MM.1S (cell line): Measurements from ENCODE around the gene PLCH1.

Experiments
- DNase-seq: peaks from one replicate; pipeline ENCODE4 v3.0.0-alpha.2; 2015
- H2AFZ ChIP-seq: fragments of 300-600 bp; sonication (generic); 2 replicates; pipeline ENCODE4 v1.6.0; 2016; ENCODE audit warnings: antibody characterized with exemption, low read length
- H3F3A ChIP-seq: fragments of 300-600 bp; sonication (generic); 2 replicates; pipeline ENCODE4 v1.6.1; 2016; ENCODE audit warnings: mild to moderate bottlenecking, antibody characterized with exemption, low read length, moderate library complexity, mixed read lengths; ENCODE audit not compliant: insufficient read depth
- H3K27ac ChIP-seq: fragments of 300-600 bp; sonication (generic); 2 replicates; pipeline ENCODE4 v1.5.1; 2016; ENCODE audit warnings: mild to moderate bottlenecking, low read length
- H3K27me3 ChIP-seq: fragments of 300-600 bp; sonication (generic); replicated peaks from 2 replicates; pipeline ENCODE4 v1.6.0; 2016; ENCODE audit warnings: low read length; ENCODE audit not compliant: insufficient read depth
- H3K36me3 ChIP-seq: fragments of 300-600 bp; sonication (generic); replicated peaks from 2 replicates; pipeline ENCODE4 v1.6.1; 2016; ENCODE audit warnings: mild to moderate bottlenecking, low read length, mixed read lengths; ENCODE audit not compliant: insufficient read depth
- H3K4me1 ChIP-seq: fragments of 300-600 bp; sonication (generic); 2 replicates; pipeline ENCODE4 v1.6.1; 2016; ENCODE audit warnings: low read length, mixed read lengths
- H3K4me2 ChIP-seq: fragments of 300-600 bp; sonication (generic); 2 replicates; pipeline ENCODE4 v1.6.0; 2016; ENCODE audit warnings: low read depth, low read length
- H3K4me3 ChIP-seq: fragments of 300-600 bp; sonication (generic); 2 replicates; pipeline ENCODE4 v1.5.1; 2016; ENCODE audit warnings: low read length, mixed read lengths
- H3K79me2 ChIP-seq: fragments of 300-600 bp; sonication (generic); 2 replicates; pipeline ENCODE4 v1.6.1; 2016; ENCODE audit warnings: mixed run types, low read length, mixed read lengths
- H3K9ac ChIP-seq: fragments of 300-600 bp; sonication (generic); 2 replicates; pipeline ENCODE4 v1.6.1; 2016; ENCODE audit warnings: low read length, mixed read lengths
- H3K9me2 ChIP-seq: fragments of 300-600 bp; sonication (generic); replicated peaks from 2 replicates; pipeline ENCODE4 v1.6.1; 2016; ENCODE audit warnings: mild to moderate bottlenecking, low read length, mixed read lengths; ENCODE audit not compliant: insufficient read depth
- H3K9me3 ChIP-seq: fragments of 300-600 bp; sonication (generic); replicated peaks from 2 replicates; pipeline ENCODE4 v1.6.1; 2016; ENCODE audit warnings: mild to moderate bottlenecking, low read length, mixed read lengths; ENCODE audit not compliant: insufficient read depth
- H4K20me1 ChIP-seq: fragments of 300-600 bp; sonication (generic); 2 replicates; pipeline ENCODE4 v1.6.1; 2016; ENCODE audit warnings: mild to moderate bottlenecking, low read length, moderate library complexity, mixed read lengths; ENCODE audit not compliant: insufficient read depth
- CTCF ChIP-seq: fragments of 300-600 bp; sonication (generic); IDR thresholded peaks from 2 replicates; pipeline ENCODE4 v1.5.1; 2016; ENCODE audit warnings: antibody characterized with exemption, low read length, mixed read lengths
- EZH2 ChIP-seq: fragments of 300-600 bp; sonication (generic); optimal IDR thresholded peaks from 2 replicates; pipeline ENCODE3; 2017; ENCODE audit warnings: low read depth, mild to moderate bottlenecking, antibody characterized with exemption, low read length, mixed read lengths
- EZH2phosphoT487 ChIP-seq: fragments of 300-600 bp; sonication (generic); IDR thresholded peaks from 2 replicates; pipeline ENCODE4 v1.6.1; 2018; ENCODE audit warnings: antibody characterized with exemption, low read length

Gene PLCH1

GRCh38 chr3:155491696-155492095 lies 253.2 kb downstream of the PLCH1 start:
- peak; percentile 11; the same call in 1 of the 2 replicates for TF ChIP-seq CTCF
- no peak for TF ChIP-seq EZH2
- H3K9me2 ChIP-seq = no peaks in the 10 kb centered on the region
- no peaks in the 10 kb centered on the region for H3K9me3 ChIP-seq
- no peaks in the 10 kb centered on the region for H3K36me3 ChIP-seq
- H4K20me1 ChIP-seq = no peaks in the 10 kb centered on the region
- H2AFZ ChIP-seq = no peak overlapping the region
- no peak for DNase-seq
- no peaks in the 10 kb centered on the region for H3K79me2 ChIP-seq
- H3K4me1 ChIP-seq = 0 out of 2 replicates have a peak, but pooled peaks cover 3% of the 10 kb centered on the region
- H3K4me3 ChIP-seq = no peak overlapping the region
- H3K27ac ChIP-seq = no peak overlapping the region
- H3F3A ChIP-seq = no peaks in the 10 kb centered on the region
- H3K9ac ChIP-seq = no peak overlapping the region
- no peak overlapping the region for H3K4me2 ChIP-seq
- H3K27me3 ChIP-seq = no peaks in the 10 kb centered on the region

DNA sequence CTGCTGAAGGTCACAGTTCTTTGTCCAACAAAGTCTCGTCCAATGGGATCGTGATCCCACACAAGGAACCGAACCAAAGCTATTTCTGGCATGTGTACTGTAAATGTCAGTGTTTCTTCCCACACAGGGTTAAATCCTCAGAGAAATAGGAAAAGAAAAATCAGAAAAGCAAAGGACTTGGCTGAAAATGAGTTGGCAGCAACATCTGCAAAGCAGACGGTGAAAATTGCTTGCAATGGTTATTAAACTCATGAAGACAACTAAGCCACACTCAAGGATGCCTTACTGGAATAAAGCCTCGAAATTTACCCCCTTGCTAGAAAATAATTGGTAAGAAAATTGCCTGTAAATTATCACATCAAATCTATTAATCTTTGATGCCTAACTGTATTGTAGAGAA lies 256.2 kb downstream of the PLCH1 start:
- Histone ChIP-seq H3F3A (no peaks in the 10 kb centered on the region), H3K9me3 (no peaks in the 10 kb centered on the region), H3K4me1 (no peaks in the 10 kb centered on the region), H3K9me2 (no peaks in the 10 kb centered on the region), H3K4me2 (no peak overlapping the region), H3K27ac (no peak overlapping the region), H3K9ac (no peak overlapping the region), H3K27me3 (no peaks in the 10 kb centered on the region), H4K20me1 (no peaks in the 10 kb centered on the region), H3K79me2 (no peaks in the 10 kb centered on the region), H3K36me3 (no peaks in the 10 kb centered on the region), H2AFZ (no peak overlapping the region), H3K4me3 (no peak overlapping the region)
- TF ChIP-seq CTCF (no peak), EZH2 (no peak), EZH2phosphoT487 (no peak)
- DNase-seq = no peak

DNA sequence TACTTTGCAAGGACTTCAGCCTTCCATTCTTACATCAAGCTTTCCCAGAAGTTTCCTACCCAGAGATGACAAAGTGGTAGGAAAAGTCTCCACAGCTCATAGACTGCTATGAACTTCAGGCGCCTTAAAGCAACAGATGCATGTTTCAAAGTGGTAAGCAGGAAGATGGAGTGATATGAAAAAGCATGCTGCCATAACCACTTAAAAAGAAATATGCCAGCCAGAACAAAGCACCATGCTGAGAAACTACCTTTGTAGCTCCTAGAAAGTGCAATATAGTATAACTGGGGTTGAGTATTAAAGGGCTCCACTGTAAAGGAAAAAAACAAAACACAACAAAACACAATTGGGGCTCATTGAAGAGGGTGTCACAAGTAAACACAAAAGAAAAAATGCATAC lies 259.0 kb downstream of the PLCH1 start:
- no peak overlapping the region for H2AFZ ChIP-seq
- H3K36me3 ChIP-seq = no peaks in the 10 kb centered on the region
- no peaks in the 10 kb centered on the region for H3F3A ChIP-seq
- H3K9me2 ChIP-seq = no peaks in the 10 kb centered on the region
- H3K9ac ChIP-seq = no peak overlapping the region
- H3K27ac ChIP-seq = no peak overlapping the region
- H3K27me3 ChIP-seq = no peaks in the 10 kb centered on the region
- no peaks in the 10 kb centered on the region for H3K79me2 ChIP-seq
- no peak for DNase-seq
- TF ChIP-seq EZH2 = no peak
- no peak for TF ChIP-seq CTCF
- no peaks in the 10 kb centered on the region for H4K20me1 ChIP-seq
- H3K9me3 ChIP-seq = no peaks in the 10 kb centered on the region
- no peak overlapping the region for H3K4me2 ChIP-seq
- no peak overlapping the region for H3K4me3 ChIP-seq
- no peaks in the 10 kb centered on the region for H3K4me1 ChIP-seq
